B cell (primary cell): ENCODE results near the gene RAB3C.

Source experiments
- CTCF ChIP-seq: fragments of 200-600 bp; IDR thresholded peaks from one replicate; pipeline ENCODE4 v1.8.0; 2022; ENCODE audit warnings: antibody characterized with exemption, mild to moderate bottlenecking
- EZH2 ChIP-seq: IDR thresholded peaks from 2 replicates; pipeline ENCODE4 v1.6.1; 2012; ENCODE audit warnings: borderline replicate concordance, low read depth, mild to moderate bottlenecking, moderate library complexity, low read length; ENCODE audit not compliant: insufficient read depth, poor library complexity, severe bottlenecking

DNA sequence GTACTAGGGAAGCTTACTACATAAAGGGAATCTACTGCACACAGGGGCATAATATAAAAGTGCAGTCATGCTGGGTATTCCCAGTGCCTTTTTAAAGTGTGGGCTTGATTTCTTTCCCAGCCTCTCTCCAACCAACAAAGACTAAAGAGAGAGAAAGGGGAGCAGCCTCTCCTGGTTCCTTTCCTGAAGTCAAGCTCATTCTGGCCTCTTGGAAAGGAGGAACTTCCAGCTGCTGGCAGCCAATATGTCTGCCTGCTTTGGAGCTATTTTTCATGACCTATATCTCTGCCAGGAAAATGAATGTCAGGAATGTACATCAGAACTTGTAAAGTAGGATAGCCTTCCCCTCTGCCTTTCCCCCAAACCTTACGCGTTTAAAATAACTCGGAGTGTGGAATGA is 57.1 kb downstream of the RAB3C start:
- TF ChIP-seq CTCF (no peak), EZH2 (no peak)
